GM23338 (cell line): Measurements from ENCODE around the gene BMPER.

Experiments used
- JUNB ChIP-seq: IDR thresholded peaks from one replicate; pipeline ENCODE4 v1.6.1; 2016; ENCODE audit warnings: antibody characterized with exemption; ENCODE audit not compliant: unreplicated experiment
- NANOG ChIP-seq: IDR thresholded peaks from 2 replicates; pipeline ENCODE4 v1.6.1; 2016; ENCODE audit warnings: antibody characterized with exemption, borderline replicate concordance
- POLR2AphosphoS5 ChIP-seq: IDR thresholded peaks from 2 replicates; pipeline ENCODE4 v1.6.1; 2016; ENCODE audit warnings: antibody characterized with exemption, low read depth
- TF ChIP-seq, protein P1 (sequence below), 2 experiments: fragments of 200-600 bp in 1 of 2; sonication (generic) in 1 of 2; conservative IDR thresholded peaks; 2 replicates each; pipeline versions ENCODE4 v1.5.1 to v1.6.1; 2016 to 2017; ENCODE audit warnings: antibody characterized with exemption in 2 of 2, low read depth in 2 of 2, mild to moderate bottlenecking in 2 of 2, moderate library complexity in 1 of 2
- TF ChIP-seq, protein P2 (sequence below): IDR thresholded peaks from one replicate; pipeline ENCODE4 v1.6.1; 2018; ENCODE audit warnings: antibody characterized with exemption; ENCODE audit not compliant: unreplicated experiment

DNA sequence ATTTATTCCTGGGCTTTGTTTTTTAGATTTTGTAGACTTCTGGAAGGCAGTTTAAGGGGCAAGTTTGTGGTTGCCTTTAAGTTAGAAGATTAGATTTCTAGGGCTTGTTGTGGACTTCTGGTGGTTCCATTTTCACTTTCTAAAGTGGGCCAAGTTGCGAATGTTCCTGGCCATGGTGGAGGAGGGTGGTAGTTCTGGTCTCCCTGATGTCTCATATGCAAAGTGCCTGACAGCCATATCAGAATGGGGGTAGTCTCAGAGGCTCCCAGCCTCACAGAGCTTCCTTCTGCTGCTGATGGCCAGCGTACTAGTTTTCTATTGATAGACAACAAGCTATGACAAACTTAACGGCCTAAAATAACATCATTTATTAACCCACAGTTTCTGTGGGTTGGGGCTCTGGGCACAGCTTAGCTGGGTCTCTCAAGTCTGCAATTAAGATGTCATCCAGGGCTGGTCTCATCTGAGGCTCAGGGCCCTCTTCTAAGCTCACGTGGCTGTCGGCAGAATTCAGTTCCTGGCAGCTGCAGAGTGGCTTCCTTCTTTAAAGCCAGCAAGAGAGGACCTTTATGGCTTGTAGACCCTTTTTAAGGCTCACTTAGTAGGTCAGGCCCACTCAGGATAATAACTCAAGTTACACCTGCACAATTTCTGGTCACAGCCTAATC lies 44.8 kb downstream of the BMPER start:
- TF ChIP-seq POLR2AphosphoS5: no peak
- TF ChIP-seq, protein P1, sequence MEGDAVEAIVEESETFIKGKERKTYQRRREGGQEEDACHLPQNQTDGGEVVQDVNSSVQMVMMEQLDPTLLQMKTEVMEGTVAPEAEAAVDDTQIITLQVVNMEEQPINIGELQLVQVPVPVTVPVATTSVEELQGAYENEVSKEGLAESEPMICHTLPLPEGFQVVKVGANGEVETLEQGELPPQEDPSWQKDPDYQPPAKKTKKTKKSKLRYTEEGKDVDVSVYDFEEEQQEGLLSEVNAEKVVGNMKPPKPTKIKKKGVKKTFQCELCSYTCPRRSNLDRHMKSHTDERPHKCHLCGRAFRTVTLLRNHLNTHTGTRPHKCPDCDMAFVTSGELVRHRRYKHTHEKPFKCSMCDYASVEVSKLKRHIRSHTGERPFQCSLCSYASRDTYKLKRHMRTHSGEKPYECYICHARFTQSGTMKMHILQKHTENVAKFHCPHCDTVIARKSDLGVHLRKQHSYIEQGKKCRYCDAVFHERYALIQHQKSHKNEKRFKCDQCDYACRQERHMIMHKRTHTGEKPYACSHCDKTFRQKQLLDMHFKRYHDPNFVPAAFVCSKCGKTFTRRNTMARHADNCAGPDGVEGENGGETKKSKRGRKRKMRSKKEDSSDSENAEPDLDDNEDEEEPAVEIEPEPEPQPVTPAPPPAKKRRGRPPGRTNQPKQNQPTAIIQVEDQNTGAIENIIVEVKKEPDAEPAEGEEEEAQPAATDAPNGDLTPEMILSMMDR (conservative IDR thresholded peaks at IDR 0.05; ENCODE audit: low read depth in 2 of 2): no peak
- TF ChIP-seq, protein P2, sequence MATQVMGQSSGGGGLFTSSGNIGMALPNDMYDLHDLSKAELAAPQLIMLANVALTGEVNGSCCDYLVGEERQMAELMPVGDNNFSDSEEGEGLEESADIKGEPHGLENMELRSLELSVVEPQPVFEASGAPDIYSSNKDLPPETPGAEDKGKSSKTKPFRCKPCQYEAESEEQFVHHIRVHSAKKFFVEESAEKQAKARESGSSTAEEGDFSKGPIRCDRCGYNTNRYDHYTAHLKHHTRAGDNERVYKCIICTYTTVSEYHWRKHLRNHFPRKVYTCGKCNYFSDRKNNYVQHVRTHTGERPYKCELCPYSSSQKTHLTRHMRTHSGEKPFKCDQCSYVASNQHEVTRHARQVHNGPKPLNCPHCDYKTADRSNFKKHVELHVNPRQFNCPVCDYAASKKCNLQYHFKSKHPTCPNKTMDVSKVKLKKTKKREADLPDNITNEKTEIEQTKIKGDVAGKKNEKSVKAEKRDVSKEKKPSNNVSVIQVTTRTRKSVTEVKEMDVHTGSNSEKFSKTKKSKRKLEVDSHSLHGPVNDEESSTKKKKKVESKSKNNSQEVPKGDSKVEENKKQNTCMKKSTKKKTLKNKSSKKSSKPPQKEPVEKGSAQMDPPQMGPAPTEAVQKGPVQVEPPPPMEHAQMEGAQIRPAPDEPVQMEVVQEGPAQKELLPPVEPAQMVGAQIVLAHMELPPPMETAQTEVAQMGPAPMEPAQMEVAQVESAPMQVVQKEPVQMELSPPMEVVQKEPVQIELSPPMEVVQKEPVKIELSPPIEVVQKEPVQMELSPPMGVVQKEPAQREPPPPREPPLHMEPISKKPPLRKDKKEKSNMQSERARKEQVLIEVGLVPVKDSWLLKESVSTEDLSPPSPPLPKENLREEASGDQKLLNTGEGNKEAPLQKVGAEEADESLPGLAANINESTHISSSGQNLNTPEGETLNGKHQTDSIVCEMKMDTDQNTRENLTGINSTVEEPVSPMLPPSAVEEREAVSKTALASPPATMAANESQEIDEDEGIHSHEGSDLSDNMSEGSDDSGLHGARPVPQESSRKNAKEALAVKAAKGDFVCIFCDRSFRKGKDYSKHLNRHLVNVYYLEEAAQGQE: no peak
- TF ChIP-seq NANOG: no peak
- TF ChIP-seq JUNB: no peak
